Heart left ventricle (tissue), 13 donors: Measurements from ENCODE around the gene ANAPC5.

ENCODE experiments used
- POLR2A ChIP-seq, 2 donors: fragments of 450-650 bp; IDR thresholded peaks; one replicate each; pipeline ENCODE4 v1.6.1; 2017; ENCODE audit warnings: antibody characterized with exemption in 2 of 2, mild to moderate bottlenecking in 2 of 2, moderate library complexity in 2 of 2
- TF ChIP-seq, protein P1 (sequence below), 12 donors: fragments of 200-600 bp; sonication (generic) in 4 of 12; IDR thresholded peaks; one replicate each; pipeline versions ENCODE4 v1.5.0 to v1.8.0; 2018 to 2022; ENCODE audit warnings: antibody characterized with exemption in 12 of 12, mild to moderate bottlenecking in 5 of 12
- donor health status: ischemic (EF 13 %, LVEDD 7.1; RV severe dilation, severe dysfunction).
- donor health status: DM: no; HTN: yes; CAD: no.
- donor health status: DM: no; HTN: no; CAD: no.
- donor health status: ischemic (EF 25% LVEDD 6.9; RV normal size, moderate dysfunction).
- donor health status: ischemic (EF 25% LVEDD 5.7; RV mildly dilated, moderate dysfunction).
- donor health status: ischemic (EF 35%, LVEDD 5.7; RV mildly dilated, moderate dysfunction).
- donor health status: nonischemic (EF 11% LVEDD 7.7; RV severe dilation, severe dysfunction).
- donor health status: DM: yes; HTN: yes; CAD: no.
- donor health status: PGD.
- donor health status: ischemic (EF 29% LVEDD 5.4; RV normal size, mild dysfunction).
- donor health status: nonischemic (EF 23%, LVEDD 6.1; RV moderate dilation, normal function).

DNA sequence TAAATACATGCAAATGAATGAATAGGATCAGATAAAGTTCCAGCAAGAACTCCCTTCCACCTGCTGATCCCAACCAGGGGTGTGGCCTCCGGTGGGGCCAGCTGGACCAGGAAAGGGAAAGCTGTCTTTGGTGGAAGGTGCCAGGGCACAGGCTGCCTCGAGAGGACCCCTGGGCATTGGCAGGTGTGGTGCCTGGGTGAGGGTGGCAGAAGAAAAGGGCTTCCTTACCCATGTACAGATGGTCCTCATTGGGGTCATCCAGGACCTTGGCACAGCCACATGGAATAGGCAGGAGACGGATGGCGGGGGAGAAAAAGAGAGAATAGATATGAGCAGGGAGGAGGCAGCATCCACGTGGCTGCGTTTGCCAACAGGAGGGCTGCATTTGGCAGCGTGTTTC is 92.1 kb downstream of the ANAPC5 start:
- TF ChIP-seq, protein P1, sequence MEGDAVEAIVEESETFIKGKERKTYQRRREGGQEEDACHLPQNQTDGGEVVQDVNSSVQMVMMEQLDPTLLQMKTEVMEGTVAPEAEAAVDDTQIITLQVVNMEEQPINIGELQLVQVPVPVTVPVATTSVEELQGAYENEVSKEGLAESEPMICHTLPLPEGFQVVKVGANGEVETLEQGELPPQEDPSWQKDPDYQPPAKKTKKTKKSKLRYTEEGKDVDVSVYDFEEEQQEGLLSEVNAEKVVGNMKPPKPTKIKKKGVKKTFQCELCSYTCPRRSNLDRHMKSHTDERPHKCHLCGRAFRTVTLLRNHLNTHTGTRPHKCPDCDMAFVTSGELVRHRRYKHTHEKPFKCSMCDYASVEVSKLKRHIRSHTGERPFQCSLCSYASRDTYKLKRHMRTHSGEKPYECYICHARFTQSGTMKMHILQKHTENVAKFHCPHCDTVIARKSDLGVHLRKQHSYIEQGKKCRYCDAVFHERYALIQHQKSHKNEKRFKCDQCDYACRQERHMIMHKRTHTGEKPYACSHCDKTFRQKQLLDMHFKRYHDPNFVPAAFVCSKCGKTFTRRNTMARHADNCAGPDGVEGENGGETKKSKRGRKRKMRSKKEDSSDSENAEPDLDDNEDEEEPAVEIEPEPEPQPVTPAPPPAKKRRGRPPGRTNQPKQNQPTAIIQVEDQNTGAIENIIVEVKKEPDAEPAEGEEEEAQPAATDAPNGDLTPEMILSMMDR (IDR thresholded peaks at IDR 0.05) = no peak
- TF ChIP-seq POLR2A (IDR thresholded peaks at IDR 0.05) = no peak
